Coronary artery (tissue), 2 donors: ENCODE measurements around the gene DCBLD1.

Experiments used
- DNase-seq: peaks from one replicate; pipeline ENCODE4 v3.0.0-alpha.2; 2017; ENCODE audit warnings: low spot score
- H3K27ac ChIP-seq, 2 donors: fragments of 200-600 bp; sonication (generic); one replicate each; pipeline ENCODE4 v1.5.1; 2016 to 2019
- H3K4me3 ChIP-seq: fragments of 200-600 bp; sonication (generic); 2 replicates; pipeline ENCODE4 v1.5.1; 2016; ENCODE audit warnings: mild to moderate bottlenecking, moderate library complexity
- CTCF ChIP-seq: fragments of 200-600 bp; sonication (generic); IDR thresholded peaks from one replicate; pipeline ENCODE4 v1.5.1; 2019; ENCODE audit warnings: antibody characterized with exemption

Gene DCBLD1

GRCh38 chr6:117555882-117556498 is 73.5 kb downstream of the DCBLD1 start:
- H3K27ac ChIP-seq: no peak overlapping the region
- H3K4me3 ChIP-seq: no peak overlapping the region
- peak; percentile 64 for TF ChIP-seq CTCF
- DNase-seq: no peak

DNA sequence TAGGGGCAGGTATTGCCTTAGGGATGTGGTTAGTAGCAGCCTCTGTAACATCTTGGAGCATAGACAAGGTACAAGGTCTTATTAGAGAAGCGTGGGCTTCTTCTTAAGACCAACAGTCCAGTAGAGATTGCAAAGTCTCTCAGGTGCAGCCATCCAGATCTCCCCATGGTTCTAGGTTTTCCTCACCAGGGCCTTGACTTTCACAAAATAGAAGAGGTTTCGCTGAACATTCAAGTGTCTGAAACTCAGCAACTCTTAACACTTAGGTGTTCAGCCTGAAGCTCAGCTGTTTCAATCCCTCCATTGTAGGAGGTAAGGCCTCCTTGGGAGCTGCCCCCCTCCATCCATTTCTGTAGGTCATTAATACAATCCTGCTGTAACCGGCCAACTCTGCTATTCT is 75.5 kb downstream of the DCBLD1 start:
- TF ChIP-seq CTCF: no peak
- Histone ChIP-seq H3K27ac (no peak overlapping the region), H3K4me3 (no peak overlapping the region)
- DNase-seq: no peak

GRCh38 chr6:117558818-117559217 is 76.3 kb downstream of the DCBLD1 start:
- DNase-seq: no peak
- TF ChIP-seq CTCF: no peak
- Histone ChIP-seq H3K27ac (no peak overlapping the region), H3K4me3 (no peak overlapping the region)

DNA sequence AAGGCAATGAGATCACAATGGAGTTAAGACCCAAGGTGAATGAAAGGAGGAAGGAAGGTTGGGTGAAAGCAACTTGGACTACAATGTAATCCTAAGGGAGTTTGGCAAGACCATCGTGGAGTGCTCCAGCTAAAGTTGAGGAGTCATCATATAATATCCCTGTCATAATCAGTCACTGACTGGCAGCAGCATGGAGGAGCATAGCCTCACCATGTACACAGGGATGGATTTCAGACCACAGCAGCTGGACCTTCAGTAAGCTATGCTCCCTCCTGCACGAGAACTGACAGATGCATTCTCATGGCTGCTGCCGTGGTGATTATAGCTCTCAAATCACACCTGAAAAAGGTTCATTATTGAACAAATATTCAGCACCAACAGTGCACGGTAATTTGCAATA is 76.8 kb downstream of the DCBLD1 start:
- TF ChIP-seq CTCF: no peak
- DNase-seq: no peak
- Histone ChIP-seq H3K4me3 (no peak overlapping the region), H3K27ac (no peak overlapping the region)

GRCh38 chr6:117561128-117561527 is 78.7 kb downstream of the DCBLD1 start:
- TF ChIP-seq CTCF: no peak

GRCh38 chr6:117564681-117565080 is 82.2 kb downstream of the DCBLD1 start:
- Histone ChIP-seq H3K4me3 (no peak overlapping the region), H3K27ac (no peak overlapping the region)
- no peak for DNase-seq
- TF ChIP-seq CTCF: no peak

More at GRCh38 chr6:117561128-117561527, 78.7 kb downstream of the DCBLD1 start:
- DNase-seq: no peak
- Histone ChIP-seq H3K4me3 (no peak overlapping the region), H3K27ac (no peak overlapping the region)

GRCh38 chr6:117568247-117568646 is 85.8 kb downstream of the DCBLD1 start:
- DNase-seq: no peak

More at GRCh38 chr6:117568247-117568646, 85.8 kb downstream of the DCBLD1 start:
- Histone ChIP-seq H3K4me3 (no peak overlapping the region), H3K27ac (no peak overlapping the region)
- TF ChIP-seq CTCF: no peak
